Activated CD8-positive, alpha-beta T cell treated with anti-CD3 and anti-CD28 coated beads, Interleukin-2, amount 10 ng/mL, durations not matched to agents 7 days and 5 days (primary cell): Measurements from ENCODE around the gene MEF2D. TPM values are rescaled to one million over a fixed set of nuclear protein-coding genes. Genes with fewer than 3 reads are reported as not detected.
A peak's percentile ranks its signal among the peaks of the same experiment; 100 is the strongest.

Source experiments
- ATAC-seq: fragments of 150-1000 bp; cut with Tn5 transposase; one replicate; pipeline ENCODE4 v1.10.0; 2021; ENCODE audit warnings: moderate library complexity
- CTCF ChIA-PET: fragments of 350-600 bp; sonication (Branson Sonifier 250); formaldehyde crosslinking; loops from one replicate; lab custom pipeline; 2021; ENCODE audit warnings: antibody characterized with exemption; lab: Charles Lee
- POLR2A ChIA-PET: fragments of 350-600 bp; sonication (Branson Sonifier 250); formaldehyde crosslinking; loops from one replicate; lab custom pipeline; 2021; ENCODE audit warnings: antibody characterized with exemption; lab: Charles Lee
- DNase-seq: peaks from one replicate; pipeline ENCODE4 v3.0.0-alpha.2; 2020
- H3K27ac Mint-ChIP-seq: one replicate; pipeline ENCODE4 v1.8.0; 2021; ENCODE audit warnings: mild to moderate bottlenecking, mixed read lengths
- H3K27me3 Mint-ChIP-seq: one replicate; pipeline ENCODE4 v1.8.0; 2021; ENCODE audit warnings: low read depth, mixed read lengths
- H3K36me3 Mint-ChIP-seq: one replicate; pipeline ENCODE4 v1.8.0; 2021; ENCODE audit warnings: low read depth, mixed read lengths
- H3K4me1 Mint-ChIP-seq: one replicate; pipeline ENCODE4 v1.8.0; 2021; ENCODE audit warnings: low read depth, mixed read lengths
- H3K4me3 Mint-ChIP-seq: one replicate; pipeline ENCODE4 v1.8.0; 2021; ENCODE audit warnings: mild to moderate bottlenecking, mixed read lengths
- H3K9me3 Mint-ChIP-seq: one replicate; pipeline ENCODE4 v1.8.0; 2022; ENCODE audit warnings: mixed read lengths; ENCODE audit not compliant: insufficient read depth
- total RNA-seq, 2 experiments: library from RNA; stranded (reverse); gene quantifications; one replicate each; pipeline ENCODE4 v1.2.3, GENCODE V29; 2021

MEF2D gene
- total RNA-seq, 2 experiments from 2014 or later = 34.8 to 40.1 TPM

GRCh38 chr1:156479093-156480015 is 21.2 kb downstream of the MEF2D start:
- CTCF ChIA-PET = interaction anchor here (1.1 to 8.1 kb wide), 7 partner anchors 10 to 247 kb away, joined by 5 to 207 read pairs (median 17); partner anchors contain the start of genes GPATCH4, IQGAP3 and MEF2D
- Mint-ChIP-seq H3K4me3 (no peak overlapping the region), H3K27me3 (no peaks in the 10 kb centered on the region), H3K4me1 (peaks cover 59% of the 10 kb centered on the region), H3K27ac (peak overlapping the region; percentile 40), H3K9me3 (no peaks in the 10 kb centered on the region), H3K36me3 (peaks cover 75% of the 10 kb centered on the region)
- POLR2A ChIA-PET = no interaction called here
- ATAC-seq (no peak), DNase-seq (no peak)

DNA sequence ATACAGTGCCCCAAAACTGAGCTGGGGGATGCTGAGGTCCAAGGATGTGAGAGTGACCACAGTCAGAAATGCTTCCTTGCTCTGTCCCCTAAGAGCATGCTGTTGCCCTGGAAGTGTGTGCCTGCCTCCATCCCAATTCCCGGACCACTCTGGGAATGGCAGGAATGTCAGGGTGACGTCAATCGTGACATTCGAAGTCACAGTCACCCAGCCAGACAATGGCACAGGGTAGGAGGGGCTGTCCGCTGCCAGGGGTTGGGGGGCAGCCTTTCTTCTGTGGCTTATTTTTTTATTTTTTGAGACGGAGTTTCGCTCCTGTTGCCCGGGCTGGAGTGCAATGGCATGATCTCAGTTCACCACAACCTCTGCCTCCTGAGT is 22.3 kb downstream of the MEF2D start:
- CTCF ChIA-PET = interaction anchor here (0.6 kb wide), 1 partner anchor 93 kb away, joined by 4 read pairs; no protein-coding TSS in a partner anchor
- DNase-seq (no peak), ATAC-seq (no peak)
- Mint-ChIP-seq H3K27me3 (no peaks in the 10 kb centered on the region), H3K36me3 (peaks cover 84% of the 10 kb centered on the region), H3K4me1 (peaks cover 53% of the 10 kb centered on the region), H3K27ac (no peak overlapping the region), H3K9me3 (no peaks in the 10 kb centered on the region), H3K4me3 (no peak overlapping the region)
- POLR2A ChIA-PET = no interaction called here

- Mint-ChIP-seq H3K27ac (no peak overlapping the region), H3K4me3 (no peak overlapping the region), H3K4me1 (peaks cover 50% of the 10 kb centered on the region), H3K9me3 (no peaks in the 10 kb centered on the region), H3K36me3 (peaks cover 84% of the 10 kb centered on the region), H3K27me3 (no peaks in the 10 kb centered on the region)
- ATAC-seq (no peak), DNase-seq (no peak)
- POLR2A ChIA-PET = no interaction called here
- CTCF ChIA-PET = interaction anchor here (0.6 to 1.4 kb wide), 5 partner anchors 24 to 132 kb away, joined by 3 to 4 read pairs (median 4); no protein-coding TSS in a partner anchor
These were observed 22.9 kb downstream of the MEF2D start for GRCh38 chr1:156477526-156478249.

GRCh38 chr1:156476501-156477298 is 23.9 kb downstream of the MEF2D start:
- ChIA-PET CTCF (interaction anchor here (0.9 to 1.4 kb wide), 4 partner anchors 25 to 90 kb away, joined by 3 to 4 read pairs (median 4); no protein-coding TSS in a partner anchor), POLR2A (interaction anchor here (1.0 kb wide), 1 partner anchor 25 kb away, joined by 3 read pairs; no protein-coding TSS in a partner anchor)
- no peaks in the 10 kb centered on the region for H3K9me3 Mint-ChIP-seq
- H3K4me3 Mint-ChIP-seq = no peak overlapping the region
- ATAC-seq (no peak), DNase-seq (no peak)
- peaks cover 78% of the 10 kb centered on the region for H3K36me3 Mint-ChIP-seq
- peaks cover 41% of the 10 kb centered on the region for H3K4me1 Mint-ChIP-seq
- H3K27ac Mint-ChIP-seq = no peak overlapping the region
- H3K27me3 Mint-ChIP-seq = no peaks in the 10 kb centered on the region

DNA sequence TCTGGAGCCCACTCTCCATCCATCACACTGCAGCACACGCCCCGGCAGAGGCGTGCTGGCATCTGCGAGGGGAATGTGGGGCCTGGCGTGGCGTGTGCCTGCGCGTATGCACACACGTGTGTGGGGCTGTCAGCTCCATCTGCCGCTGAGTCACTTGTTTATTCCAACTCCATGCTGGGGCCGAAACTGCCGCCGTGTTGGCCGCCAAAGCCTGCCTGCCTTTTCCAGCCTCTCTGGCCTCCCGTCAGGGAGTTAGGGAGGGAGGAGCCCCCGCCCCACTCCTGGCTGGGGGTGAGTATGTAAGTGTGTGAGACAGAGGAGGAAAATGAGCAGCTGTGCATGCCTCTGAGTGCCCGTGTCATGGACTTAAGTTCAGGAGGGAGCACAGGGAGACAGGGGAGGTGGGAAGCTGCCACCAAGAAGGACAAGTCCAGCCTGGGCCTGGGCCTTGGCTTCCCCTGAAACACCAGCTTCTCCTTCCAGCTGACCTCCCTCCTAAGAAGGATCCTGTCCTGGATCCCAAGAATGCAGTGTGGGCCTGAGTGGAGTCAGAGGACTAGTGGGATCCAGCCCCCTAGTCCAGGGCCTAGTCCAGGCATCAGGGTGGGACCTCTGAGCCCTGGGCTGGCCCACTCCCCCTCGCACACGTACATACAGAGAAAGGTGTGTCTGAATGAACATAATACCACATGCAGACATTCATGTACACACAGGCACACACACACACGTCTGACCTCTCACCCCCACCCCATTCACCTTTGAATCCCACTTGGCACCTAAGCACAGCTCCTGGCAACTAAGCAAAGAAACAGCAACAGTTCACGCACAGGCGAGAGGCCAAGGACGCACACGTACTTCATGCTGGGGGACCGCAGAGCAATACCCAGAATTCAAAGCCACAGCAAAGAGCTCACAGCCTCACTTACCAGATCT is 24.7 kb downstream of the MEF2D start:
- ChIA-PET POLR2A (interaction anchor here (1.0 kb wide), 1 partner anchor 26 kb away, joined by 3 read pairs; no protein-coding TSS in a partner anchor), CTCF (interaction anchor here (1.0 kb wide), 1 partner anchor 90 kb away, joined by 3 read pairs; no protein-coding TSS in a partner anchor)
- no peaks in the 10 kb centered on the region for H3K9me3 Mint-ChIP-seq
- no peak overlapping the region for H3K4me3 Mint-ChIP-seq
- H3K4me1 Mint-ChIP-seq = peaks cover 33% of the 10 kb centered on the region
- H3K27me3 Mint-ChIP-seq = no peaks in the 10 kb centered on the region
- no peak overlapping the region for H3K27ac Mint-ChIP-seq
- no peak for ATAC-seq
- peaks cover 78% of the 10 kb centered on the region for H3K36me3 Mint-ChIP-seq
- no peak for DNase-seq

DNA sequence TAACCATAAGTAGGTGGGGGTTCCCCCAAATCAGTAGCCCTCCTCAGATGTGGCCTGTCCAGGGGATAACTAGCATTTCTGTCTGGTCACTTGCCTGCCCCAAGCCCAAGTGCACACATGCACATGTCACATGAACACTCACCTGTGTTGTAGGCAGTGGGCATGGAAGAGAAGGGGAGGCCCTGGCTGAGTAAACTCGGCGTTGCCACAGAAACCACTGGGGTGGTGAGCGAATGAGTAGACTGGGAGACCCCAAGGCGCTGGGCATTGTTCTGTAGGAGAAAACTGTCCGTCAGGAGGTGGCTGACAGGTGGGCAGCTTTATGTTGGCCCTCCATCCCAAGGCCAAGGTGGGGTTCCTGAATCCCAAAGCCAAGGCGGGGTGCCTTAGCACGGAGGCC is 25.6 kb downstream of the MEF2D start:
- POLR2A ChIA-PET = no interaction called here
- Mint-ChIP-seq H3K4me1 (peaks cover 24% of the 10 kb centered on the region), H3K27ac (no peak overlapping the region), H3K4me3 (no peak overlapping the region), H3K36me3 (peaks cover 69% of the 10 kb centered on the region), H3K9me3 (no peaks in the 10 kb centered on the region), H3K27me3 (no peaks in the 10 kb centered on the region)
- CTCF ChIA-PET = no interaction called here
- ATAC-seq (no peak), DNase-seq (no peak)

DNA sequence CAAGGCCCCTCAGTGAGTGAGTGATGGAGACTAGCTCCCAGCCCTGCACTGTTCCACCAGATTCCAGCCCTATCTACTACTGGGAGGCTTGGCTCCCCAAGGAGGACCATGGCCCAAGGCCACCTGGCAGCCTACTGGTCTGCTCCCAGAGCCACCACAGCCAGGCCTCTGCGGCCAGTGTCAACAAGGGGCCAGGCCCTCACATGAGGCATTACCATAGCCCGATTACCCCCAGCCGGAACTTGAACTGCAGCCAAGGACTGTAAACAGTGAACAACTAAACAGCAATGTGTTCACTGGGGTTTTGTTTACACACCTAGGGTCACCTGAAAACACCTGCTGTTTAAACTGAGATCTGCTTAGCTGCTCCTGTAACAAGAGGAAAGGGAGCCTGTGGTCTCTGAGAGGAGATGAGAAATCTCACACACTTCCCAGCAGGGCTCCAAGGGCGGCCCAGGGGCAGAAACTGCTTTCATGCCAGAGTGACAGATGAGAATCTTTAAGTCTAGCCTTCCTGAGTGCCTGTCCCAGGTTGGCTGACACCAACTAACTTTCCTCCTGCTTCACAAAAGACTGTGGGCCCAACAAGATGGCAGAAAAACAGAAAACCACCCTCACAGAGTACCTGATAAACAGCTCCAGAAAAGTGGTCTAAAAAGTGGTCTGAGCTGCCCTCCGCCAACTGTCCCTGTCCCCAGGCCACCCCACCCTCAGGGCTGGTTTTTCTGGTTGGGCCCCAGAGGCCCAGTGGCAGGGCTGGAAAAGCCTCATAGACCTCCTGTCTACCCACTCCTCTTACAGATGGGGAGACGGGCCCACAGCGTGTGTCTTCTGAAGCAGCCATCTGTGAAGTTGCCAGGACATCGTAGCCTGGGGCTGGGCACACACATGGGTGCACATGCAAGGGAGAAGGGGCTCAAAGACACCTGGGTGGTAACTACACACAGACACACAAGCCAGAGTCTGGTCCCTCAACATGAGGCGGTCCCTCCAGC is 28.8 kb downstream of the MEF2D start:
- Mint-ChIP-seq H3K27me3 (no peaks in the 10 kb centered on the region), H3K4me3 (no peak overlapping the region), H3K9me3 (no peaks in the 10 kb centered on the region), H3K36me3 (peaks cover 57% of the 10 kb centered on the region), H3K27ac (peak overlapping the region; percentile 57), H3K4me1 (peaks cover 10% of the 10 kb centered on the region)
- ATAC-seq (no peak), DNase-seq (no peak)
- ChIA-PET CTCF (interaction anchor here (1.1 to 3.1 kb wide), 5 partner anchors 9 to 136 kb away, joined by 3 to 9 read pairs (median 4); no protein-coding TSS in a partner anchor), POLR2A (interaction anchor here (1.0 kb wide), 1 partner anchor 25 kb away, joined by 4 read pairs; no protein-coding TSS in a partner anchor)

DNA sequence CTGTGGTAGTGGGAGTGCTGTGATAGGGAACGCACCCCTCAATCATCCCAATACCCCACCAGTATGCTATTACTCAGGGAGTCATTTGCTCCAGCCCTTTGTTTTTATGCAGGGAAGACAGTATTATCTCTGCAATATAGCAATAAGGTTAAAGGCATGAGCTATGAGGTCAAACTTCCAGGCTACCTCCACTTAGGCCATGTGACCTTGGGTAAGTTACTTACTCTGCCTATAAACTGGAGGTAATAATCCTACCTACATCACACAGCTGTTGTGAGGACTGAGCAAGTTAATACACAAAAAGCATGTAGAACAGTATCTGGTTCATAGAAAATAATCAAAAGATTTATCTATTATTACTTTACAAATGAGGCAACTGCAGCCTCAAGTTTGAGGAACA is 30.1 kb downstream of the MEF2D start:
- DNase-seq (no peak), ATAC-seq (no peak)
- Mint-ChIP-seq H3K27ac (no peak overlapping the region), H3K9me3 (no peaks in the 10 kb centered on the region), H3K27me3 (no peaks in the 10 kb centered on the region), H3K4me3 (no peak overlapping the region), H3K36me3 (peaks cover 55% of the 10 kb centered on the region), H3K4me1 (peaks cover 5% of the 10 kb centered on the region)
- ChIA-PET POLR2A (no interaction called here), CTCF (interaction anchor here (1.1 to 3.1 kb wide), 2 partner anchors 85 to 138 kb away, joined by 3 to 9 read pairs; no protein-coding TSS in a partner anchor)

- POLR2A ChIA-PET = interaction anchor here (0.8 to 1.1 kb wide), 2 partner anchors 123 to 148 kb away, joined by 3 to 4 read pairs; partner anchors contain the start of gene NAXE
- Mint-ChIP-seq H3K4me3 (no peak overlapping the region), H3K9me3 (no peaks in the 10 kb centered on the region), H3K4me1 (peaks cover 7% of the 10 kb centered on the region), H3K27me3 (no peaks in the 10 kb centered on the region), H3K36me3 (peaks cover 45% of the 10 kb centered on the region), H3K27ac (peak overlapping the region; percentile 8)
- DNase-seq = no peak
- CTCF ChIA-PET = interaction anchor here (1.0 to 3.1 kb wide), 3 partner anchors 12 to 83 kb away, joined by 3 to 9 read pairs (median 5); no protein-coding TSS in a partner anchor
- ATAC-seq = no peak
These were observed 31.8 kb downstream of the MEF2D start for GRCh38 chr1:156468693-156469345.
